ENCODE data around the gene FRMD4A.

The FRMD4A gene

DNA sequence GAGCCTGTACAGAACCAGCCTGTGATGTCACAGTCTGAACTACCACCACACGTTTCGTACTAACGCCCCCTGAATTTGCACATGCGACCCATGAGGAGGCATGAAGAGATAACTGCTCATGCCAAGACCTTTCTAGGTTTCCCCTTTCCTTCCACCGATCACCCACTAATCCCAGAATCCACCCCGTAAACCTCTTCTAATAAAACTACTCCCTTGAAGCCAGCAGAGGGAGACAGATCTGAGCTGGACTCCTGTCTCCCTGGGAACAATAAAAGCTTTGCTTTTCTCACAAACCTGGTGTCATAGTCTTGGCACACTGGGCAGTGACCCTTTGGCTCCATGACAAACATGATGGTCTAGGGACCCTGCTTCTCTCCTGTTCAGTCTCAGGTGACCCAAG, 144.5 kb downstream of the FRMD4A start:
- H3K9me3 ChIP-seq, result no peaks in the 10 kb centered on the region
- peaks cover 35% of the 10 kb centered on the region for H3K27me3 ChIP-seq
- H3K4me1 ChIP-seq (ENCODE audit: control insufficient read depth in 1 of 2, insufficient read depth in 1 of 2, low read depth in 1 of 2, low read length in 1 of 2), result no peaks in the 10 kb centered on the region
- no peak for TF ChIP-seq CTCF (IDR thresholded peaks at IDR 0.05)
- no peak overlapping the region for H3K4me3 ChIP-seq (ENCODE audit: low read depth in 1 of 2, low read length in 1 of 2)
- H3K27ac ChIP-seq, result no peak overlapping the region
- no peaks in the 10 kb centered on the region for H3K36me3 ChIP-seq

- no peaks in the 10 kb centered on the region for H3K4me1 ChIP-seq (ENCODE audit: control insufficient read depth in 1 of 2, insufficient read depth in 1 of 2, low read depth in 1 of 2, low read length in 1 of 2)
- no peaks in the 10 kb centered on the region for H3K9me3 ChIP-seq
- no peak overlapping the region for H3K4me3 ChIP-seq (ENCODE audit: low read depth in 1 of 2, low read length in 1 of 2)
- peaks cover 38% of the 10 kb centered on the region for H3K27me3 ChIP-seq
- no peak for TF ChIP-seq CTCF (IDR thresholded peaks at IDR 0.05)
- H3K36me3 ChIP-seq, result no peaks in the 10 kb centered on the region
- H3K27ac ChIP-seq, result no peak overlapping the region
These were observed 145.2 kb downstream of the FRMD4A start for GRCh38 chr10:14185316-14186045.

GRCh38 chr10:14184841-14185315, 145.8 kb downstream of the FRMD4A start:
- Histone ChIP-seq H3K4me3 (ENCODE audit: low read depth in 1 of 2, low read length in 1 of 2) (no peak overlapping the region), H3K36me3 (no peaks in the 10 kb centered on the region), H3K27me3 (peaks cover 44% of the 10 kb centered on the region), H3K4me1 (ENCODE audit: control insufficient read depth in 1 of 2, insufficient read depth in 1 of 2, low read depth in 1 of 2, low read length in 1 of 2) (no peaks in the 10 kb centered on the region), H3K27ac (no peak overlapping the region), H3K9me3 (no peaks in the 10 kb centered on the region)
- TF ChIP-seq CTCF (IDR thresholded peaks at IDR 0.05), result no peak

GRCh38 chr10:14182781-14183180, 147.9 kb downstream of the FRMD4A start:
- H3K4me3 ChIP-seq (ENCODE audit: low read depth in 1 of 2, low read length in 1 of 2), result no peak overlapping the region
- no peaks in the 10 kb centered on the region for H3K36me3 ChIP-seq
- H3K27ac ChIP-seq, result no peak overlapping the region
- no peak for TF ChIP-seq CTCF (IDR thresholded peaks at IDR 0.05)
- H3K27me3 ChIP-seq, result peaks cover 43% of the 10 kb centered on the region
- no peaks in the 10 kb centered on the region for H3K9me3 ChIP-seq
- no peaks in the 10 kb centered on the region for H3K4me1 ChIP-seq (ENCODE audit: control insufficient read depth in 1 of 2, insufficient read depth in 1 of 2, low read depth in 1 of 2, low read length in 1 of 2)

DNA sequence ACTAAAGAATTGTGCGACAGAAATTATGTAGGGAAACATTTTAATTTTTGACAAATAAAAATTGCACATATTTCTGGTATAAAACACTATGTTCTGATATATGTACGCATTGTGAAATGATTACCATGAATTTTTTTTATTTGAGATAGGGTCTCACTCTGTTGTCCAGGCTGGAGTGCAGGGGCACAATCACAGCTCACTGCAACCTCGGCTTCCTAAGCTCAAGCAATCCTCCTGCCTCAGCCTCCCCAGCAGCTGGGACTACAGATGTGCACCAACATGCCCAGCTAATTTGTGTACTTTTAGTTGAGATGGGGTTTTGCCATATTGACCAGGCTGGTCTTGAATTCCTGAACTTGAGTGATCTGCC, 149.2 kb downstream of the FRMD4A start:
- Histone ChIP-seq H3K4me3 (ENCODE audit: low read depth in 1 of 2, low read length in 1 of 2) (no peak overlapping the region), H3K9me3 (no peaks in the 10 kb centered on the region), H3K36me3 (no peaks in the 10 kb centered on the region), H3K27ac (no peak overlapping the region), H3K27me3 (peaks cover 50% of the 10 kb centered on the region), H3K4me1 (ENCODE audit: control insufficient read depth in 1 of 2, insufficient read depth in 1 of 2, low read depth in 1 of 2, low read length in 1 of 2) (no peaks in the 10 kb centered on the region)
- no peak for TF ChIP-seq CTCF (IDR thresholded peaks at IDR 0.05)
